NB4 (cell line): Measurements from ENCODE around the gene BICDL1.

Source experiments
- MAX ChIP-seq: IDR thresholded peaks from 2 replicates; pipeline ENCODE4 v1.6.1; 2011; ENCODE audit warnings: low read depth, low read length
- POLR2A ChIP-seq: IDR thresholded peaks from 2 replicates; pipeline ENCODE4 v1.6.1; 2011; ENCODE audit warnings: mild to moderate bottlenecking; ENCODE audit not compliant: insufficient read length; ENCODE audit errors: extremely low read depth
- TF ChIP-seq, protein P1 (sequence below): IDR thresholded peaks from one replicate; pipeline ENCODE4 v1.5.1; 2012; ENCODE audit warnings: low read depth, low read length

DNA sequence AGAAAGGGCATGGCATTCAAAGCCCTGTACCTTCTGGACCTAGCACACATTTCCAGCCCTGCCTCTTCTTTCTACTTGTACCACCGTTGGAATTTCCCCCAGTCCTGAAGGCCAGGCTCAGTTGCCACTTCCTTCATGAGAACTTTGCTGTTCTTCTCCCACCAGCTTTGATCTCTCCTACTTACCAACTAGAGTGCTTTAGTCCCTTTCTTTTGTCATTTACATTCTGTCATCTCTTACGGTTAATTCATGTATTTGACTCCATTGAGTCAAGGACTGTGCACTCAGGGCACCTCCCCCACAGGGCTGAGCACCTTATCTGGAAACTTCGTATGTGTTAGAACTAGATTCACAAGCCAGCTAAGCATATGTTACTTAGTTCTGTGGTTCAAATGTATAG is 26.3 kb downstream of the BICDL1 start:
- TF ChIP-seq, protein P1, sequence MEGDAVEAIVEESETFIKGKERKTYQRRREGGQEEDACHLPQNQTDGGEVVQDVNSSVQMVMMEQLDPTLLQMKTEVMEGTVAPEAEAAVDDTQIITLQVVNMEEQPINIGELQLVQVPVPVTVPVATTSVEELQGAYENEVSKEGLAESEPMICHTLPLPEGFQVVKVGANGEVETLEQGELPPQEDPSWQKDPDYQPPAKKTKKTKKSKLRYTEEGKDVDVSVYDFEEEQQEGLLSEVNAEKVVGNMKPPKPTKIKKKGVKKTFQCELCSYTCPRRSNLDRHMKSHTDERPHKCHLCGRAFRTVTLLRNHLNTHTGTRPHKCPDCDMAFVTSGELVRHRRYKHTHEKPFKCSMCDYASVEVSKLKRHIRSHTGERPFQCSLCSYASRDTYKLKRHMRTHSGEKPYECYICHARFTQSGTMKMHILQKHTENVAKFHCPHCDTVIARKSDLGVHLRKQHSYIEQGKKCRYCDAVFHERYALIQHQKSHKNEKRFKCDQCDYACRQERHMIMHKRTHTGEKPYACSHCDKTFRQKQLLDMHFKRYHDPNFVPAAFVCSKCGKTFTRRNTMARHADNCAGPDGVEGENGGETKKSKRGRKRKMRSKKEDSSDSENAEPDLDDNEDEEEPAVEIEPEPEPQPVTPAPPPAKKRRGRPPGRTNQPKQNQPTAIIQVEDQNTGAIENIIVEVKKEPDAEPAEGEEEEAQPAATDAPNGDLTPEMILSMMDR, result no peak
- TF ChIP-seq POLR2A (no peak), MAX (no peak)
